ENCODE data around the gene FREY1.

DNA sequence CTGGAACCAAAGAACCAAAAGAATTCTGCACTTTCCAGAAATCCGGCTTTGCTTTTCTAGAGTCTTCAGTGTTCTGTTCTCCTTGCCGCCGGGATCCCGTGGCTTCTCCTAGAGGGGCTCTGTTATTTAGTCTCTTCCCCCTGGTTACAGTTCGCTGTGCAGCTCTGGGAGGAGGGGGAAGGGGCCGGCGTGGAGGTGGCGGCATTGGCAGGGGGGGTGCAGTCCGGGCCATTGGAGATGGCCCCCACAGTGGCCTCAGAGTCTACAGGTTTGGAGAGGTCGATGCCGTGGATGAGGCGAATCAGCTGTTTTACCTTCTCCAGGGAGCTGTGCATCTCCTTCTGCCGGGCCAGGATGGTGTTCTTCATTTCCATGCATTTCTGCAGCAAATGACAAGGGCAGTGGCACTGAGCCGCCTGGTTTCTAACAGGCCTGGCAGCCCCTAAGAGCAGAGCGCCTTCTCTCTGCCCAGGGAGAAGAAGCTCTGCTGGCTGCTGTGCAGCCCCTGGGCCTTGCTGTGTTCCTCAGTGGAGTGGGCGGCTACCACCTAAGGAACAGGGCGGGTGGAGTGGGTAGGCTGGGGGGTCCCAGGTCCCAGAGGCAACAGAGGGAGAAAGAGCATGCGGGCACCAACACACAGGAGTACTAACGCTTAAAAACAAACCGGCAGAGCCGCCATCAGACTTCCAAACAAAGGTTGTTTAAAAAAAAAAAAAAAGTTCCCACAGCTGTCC lies 26.9 kb upstream of the FREY1 start:
- TF ChIP-seq, protein P1, sequence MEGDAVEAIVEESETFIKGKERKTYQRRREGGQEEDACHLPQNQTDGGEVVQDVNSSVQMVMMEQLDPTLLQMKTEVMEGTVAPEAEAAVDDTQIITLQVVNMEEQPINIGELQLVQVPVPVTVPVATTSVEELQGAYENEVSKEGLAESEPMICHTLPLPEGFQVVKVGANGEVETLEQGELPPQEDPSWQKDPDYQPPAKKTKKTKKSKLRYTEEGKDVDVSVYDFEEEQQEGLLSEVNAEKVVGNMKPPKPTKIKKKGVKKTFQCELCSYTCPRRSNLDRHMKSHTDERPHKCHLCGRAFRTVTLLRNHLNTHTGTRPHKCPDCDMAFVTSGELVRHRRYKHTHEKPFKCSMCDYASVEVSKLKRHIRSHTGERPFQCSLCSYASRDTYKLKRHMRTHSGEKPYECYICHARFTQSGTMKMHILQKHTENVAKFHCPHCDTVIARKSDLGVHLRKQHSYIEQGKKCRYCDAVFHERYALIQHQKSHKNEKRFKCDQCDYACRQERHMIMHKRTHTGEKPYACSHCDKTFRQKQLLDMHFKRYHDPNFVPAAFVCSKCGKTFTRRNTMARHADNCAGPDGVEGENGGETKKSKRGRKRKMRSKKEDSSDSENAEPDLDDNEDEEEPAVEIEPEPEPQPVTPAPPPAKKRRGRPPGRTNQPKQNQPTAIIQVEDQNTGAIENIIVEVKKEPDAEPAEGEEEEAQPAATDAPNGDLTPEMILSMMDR (conservative IDR thresholded peaks at IDR 0.05), result no peak
- TF ChIP-seq EZH2 (IDR thresholded peaks at IDR 0.05; ENCODE audit: low read depth), result no peak

All from PC-9 (cell line).